ENCODE measurements around the gene MELTF.

Gene MELTF

DNA sequence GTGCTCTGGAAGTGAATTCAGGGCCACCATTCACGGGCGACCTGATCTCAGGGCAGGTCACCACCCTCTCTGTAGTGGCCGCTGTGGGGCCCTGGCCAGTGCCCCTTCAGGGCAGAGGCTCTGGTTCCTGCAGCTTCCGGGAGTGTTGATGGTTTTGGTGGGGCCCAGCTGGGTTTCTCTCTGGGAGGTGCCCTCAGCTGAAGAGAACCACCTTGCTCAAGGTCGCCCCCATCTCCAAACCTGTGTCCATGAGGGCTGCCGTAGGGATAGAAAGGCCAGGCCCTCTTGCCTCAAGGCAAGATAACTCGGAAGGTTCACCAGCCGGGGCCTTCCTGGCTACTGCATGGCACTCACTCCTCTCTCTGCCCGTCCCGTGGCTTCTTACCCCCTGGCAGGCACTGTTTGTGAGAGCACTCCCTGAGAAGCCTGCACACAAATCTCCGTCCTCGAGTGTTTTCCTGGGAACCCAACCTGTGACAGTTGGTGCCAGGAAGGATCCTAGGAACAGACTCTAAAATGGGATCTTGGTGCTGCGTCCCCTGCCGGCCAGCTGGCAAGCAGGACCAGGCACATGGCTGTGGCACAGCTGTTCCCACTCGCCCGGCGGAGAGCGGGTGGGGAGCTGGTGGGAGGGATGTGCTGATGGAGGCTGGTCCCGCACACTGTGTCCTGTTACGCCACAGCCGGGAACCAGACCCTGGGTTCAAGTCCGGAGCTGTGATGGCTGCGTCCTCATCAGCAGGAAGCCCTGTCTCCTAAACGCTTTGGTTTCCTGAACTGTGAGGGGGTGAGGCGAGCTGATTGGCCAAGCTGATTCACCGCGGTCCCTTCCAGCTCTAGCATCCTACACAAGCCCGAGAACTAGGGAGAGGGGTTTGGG, 37.8 kb downstream of the MELTF start:
- no peak for DNase-seq

DNA sequence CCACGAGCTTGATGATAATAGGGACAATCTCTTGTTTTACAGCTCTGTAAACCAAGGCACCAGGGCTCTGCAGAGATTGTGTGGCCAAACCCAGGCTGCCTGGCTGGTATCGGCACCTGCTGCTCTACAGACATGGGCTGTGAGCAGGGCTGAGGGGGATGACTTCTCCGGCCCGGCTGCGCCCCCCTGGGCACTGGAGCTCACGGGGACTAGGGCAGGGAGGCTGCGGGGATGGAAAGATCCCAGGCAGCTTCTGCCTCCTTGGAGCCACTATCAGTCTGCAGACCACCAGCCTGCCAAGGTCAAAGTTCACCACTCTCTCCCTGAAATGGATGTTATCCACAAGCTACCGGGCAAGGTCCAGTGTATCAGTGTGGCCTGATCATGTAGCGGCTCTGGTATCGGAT, 39.0 kb downstream of the MELTF start:
- no peak for DNase-seq

DNA sequence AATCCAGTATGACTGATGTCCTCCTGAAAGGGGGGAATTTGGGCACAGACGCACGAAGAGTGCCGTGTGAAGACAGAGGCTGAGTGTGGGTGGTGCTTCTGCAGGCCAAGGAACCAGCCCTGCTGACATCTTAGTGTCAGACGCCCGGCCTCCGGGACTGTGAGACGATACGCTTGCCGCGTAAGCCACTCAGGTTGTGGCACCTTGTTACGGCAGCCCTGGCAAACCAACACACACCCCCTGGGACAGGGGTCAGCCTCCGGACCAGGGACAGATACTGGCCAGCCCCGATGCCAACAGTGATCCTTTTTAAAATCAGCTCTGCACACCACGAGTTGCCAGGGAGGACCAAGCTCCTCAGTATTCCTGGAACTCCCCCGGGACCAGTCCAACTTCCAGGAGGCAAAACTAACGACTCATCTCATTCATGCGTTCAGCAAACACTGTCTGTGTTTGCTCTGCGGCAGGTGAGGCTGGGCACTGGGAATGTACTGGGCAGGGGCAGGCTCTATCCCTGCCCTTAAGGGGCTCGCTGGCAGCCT, 39.8 kb downstream of the MELTF start:
- DNase-seq: no peak

DNA sequence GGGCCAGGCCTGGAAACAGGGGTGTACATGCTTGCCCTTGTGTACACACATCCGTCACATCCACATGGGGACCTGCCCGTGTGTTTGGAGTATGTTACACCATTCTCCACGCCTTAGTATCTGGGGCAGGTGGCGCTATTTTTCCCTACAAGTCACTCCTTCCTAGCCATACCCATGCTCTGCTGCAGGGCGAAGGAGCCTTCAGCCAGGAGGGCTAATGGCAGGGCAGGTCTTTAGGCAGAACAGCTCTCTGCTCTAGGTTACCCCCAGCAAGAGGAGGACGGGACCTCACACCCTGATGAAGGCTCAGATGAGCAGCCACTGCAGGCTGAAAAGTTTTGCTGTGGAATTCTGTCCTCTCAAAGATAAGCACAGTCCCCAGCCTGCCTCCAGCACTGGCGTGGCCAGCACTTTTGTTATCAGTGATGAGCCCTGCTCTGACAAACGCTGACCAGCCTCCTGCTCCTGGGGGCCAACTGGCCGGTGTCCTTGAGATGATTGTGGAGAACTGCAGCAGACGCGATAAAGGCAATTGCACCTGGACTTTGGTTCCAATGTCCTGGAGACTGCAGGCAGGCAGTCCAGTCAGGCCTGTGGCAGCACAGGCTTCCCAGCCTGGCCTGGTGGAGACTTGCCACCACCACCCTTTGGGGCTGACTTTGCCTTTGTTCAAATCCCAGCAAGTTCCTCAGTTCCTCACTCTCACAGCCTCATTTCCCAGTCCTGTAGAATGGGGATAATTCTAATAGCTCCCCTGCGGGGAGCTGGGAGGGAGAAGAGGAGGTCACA, 41.2 kb downstream of the MELTF start:
- no peak for DNase-seq

DNA sequence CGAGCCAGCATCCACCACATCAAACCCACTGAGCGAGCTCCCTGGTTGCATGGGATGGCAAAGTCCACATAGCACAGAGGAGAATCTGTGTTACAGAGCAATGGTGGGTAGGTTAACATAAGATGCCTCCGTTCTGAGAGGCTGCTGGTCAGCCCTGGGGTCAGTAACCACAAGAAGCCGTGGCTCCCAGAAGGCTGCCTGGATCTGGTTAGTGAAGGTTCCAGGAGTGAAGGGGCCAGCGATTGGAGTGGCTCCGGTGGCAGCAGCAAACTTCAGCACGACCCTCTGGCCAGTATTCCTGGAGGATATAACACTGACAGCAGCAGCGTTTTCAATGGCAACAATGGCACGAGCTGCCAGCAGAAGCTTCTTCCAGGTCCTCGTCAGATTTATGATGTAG, 42.6 kb downstream of the MELTF start:
- no peak for DNase-seq

DNA sequence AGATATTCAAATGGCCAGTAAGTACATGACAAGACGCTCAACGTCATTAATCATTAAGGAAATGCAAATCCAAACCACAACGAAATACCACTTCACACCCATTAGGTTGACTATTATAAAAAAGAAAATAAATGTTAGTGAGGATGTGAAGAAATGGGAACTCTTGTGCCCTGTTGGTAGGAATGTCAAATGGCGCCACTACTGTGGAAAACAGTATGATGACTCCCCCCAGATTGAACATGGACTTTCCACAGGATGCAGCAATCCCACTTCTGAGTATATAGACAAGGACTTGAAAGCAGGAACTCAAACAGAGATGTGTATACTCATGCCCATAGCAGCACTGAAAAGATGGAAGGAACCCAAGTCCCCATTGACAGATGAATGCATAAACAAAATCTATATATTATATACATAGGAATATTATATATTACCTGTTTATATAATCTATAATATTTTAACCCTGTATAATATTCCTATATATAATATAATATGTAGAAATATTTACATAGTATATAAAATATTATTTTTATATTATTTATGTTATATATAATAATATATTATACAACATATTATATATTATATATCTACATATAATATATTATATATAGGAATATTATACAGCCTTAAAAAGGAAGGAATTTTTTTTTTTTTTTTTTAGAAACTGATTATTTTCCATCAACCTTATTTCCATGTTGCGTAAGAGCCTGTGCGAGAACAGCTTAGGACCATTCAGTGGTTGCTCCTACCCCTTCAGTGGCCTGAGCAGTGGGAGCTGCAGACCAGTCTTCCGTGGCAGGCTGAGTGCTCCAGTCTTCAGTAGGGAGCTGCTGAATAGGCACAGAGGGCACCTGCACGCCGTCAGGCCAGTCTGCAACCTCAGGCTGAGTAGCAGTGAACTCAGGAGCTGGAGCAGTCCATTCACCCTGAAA, 43.4 kb downstream of the MELTF start:
- DNase-seq: no peak

DNA sequence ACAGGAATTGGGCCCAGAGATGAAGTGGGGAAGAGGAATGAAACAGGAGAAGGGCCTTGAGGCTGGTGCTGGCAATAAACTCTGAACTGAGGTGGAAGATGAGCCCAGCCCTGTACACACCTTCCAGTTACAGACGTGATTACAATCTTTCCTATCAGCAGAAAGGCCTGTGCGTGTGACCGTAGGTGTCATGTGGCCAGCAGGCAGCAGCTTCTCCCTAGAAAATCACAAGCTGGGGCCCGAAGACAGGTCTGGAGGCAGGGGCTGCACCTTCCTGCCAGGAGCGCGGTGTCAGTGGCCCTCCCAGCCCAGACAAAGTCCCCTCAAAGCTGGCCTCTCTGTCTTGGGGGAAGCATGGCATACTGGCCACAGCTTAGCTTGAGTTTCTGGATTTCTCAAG, 44.3 kb downstream of the MELTF start:
- DNase-seq: no peak

DNA sequence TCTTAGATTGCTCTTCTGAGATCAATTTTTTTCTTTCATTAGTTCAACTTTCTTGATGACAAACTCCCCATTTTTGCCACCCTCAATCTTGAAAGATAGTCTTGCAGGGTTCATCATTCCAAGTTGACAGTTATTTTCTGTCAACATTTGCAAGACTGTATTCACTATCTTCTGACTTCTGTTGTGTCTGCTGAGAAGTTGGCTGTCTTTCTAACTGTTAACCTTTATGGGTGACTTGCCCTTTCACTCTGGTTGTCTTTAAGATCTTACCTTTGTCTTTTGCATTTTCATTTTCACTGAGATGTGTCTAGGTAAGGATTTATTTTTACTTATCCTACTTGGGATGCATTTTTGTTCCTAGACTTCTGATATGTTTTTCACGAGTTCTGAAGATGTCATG, 46.4 kb downstream of the MELTF start:
- no peak for DNase-seq

DNA sequence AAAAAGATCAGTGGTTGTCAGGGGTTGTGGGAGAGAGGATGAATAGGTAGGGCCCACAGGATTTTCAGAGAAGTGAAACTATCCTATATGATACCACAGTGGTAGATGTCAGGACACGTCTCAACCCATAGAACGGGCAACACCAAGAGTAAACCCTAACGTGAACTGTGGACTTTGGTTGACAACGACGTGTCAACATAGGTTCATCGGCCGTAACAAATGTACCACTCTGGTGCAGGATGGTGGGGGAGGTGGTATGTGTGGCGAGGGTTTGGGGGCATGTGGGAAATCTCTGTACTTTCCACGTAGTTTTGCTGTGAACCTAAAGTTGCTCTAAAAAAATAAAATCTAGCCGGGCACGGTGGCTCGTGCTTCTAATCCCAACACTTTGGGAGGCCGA, 48.0 kb downstream of the MELTF start:
- DNase-seq: no peak

DNA sequence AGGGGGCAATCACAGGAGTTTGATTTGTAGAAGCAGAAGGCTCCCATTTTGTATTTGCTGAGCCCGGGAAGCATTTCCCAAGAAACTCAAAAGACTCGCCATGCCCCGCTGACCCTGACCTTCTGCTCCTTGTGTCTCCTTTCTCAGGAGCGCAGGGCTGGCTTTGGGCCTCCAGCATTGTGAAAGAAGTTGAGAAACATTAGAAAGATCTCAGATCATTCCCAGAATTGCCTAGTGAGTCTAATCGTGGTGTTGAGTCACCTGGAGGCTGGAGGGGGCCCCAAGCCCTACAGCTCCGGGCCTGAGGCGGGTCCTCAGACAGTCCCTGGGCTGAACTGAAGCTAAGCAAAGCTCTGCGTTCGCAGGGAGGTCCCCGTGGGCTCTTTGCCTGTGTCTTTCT, 50.1 kb downstream of the MELTF start:
- no peak for DNase-seq

DNA sequence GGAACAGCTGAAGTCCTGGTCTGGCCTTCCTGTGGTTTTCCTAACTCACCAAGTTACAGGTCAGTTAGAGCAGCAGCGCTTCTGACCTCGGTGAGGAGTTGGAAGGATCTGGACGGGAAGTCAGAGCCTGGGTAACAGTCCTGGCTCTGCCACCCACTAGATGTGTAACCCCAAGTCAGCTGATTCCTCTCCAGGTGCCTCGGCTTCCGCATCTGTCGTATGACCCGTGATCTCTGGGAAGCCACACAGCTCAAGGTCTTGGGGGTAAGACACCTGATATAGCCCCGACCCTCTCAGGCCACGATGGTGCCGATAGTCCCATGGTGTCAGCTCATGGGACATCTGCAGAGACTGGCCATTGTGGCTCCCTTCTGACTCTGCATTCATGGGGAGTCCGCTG, 52.7 kb downstream of the MELTF start:
- no peak for DNase-seq

DNA sequence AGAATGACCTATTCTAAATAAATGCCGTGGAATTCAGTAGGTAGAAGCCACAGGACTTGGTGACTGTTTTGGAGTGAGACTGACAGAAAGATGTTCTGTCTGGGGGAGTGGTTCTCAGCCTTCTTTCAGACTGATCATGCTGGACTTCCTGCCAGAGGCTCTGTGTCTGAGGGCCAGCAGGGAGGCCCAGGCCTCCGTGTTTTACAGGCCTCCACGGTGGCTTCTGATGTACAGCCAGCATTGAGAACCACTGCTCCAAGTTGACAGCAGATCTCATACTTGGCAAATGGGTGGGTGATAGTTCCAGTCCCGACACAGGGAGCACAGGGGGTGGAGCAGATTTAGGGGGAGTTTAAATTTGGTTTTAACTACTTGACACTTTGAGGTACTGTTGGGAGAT, 54.3 kb downstream of the MELTF start:
- DNase-seq: no peak

DNA sequence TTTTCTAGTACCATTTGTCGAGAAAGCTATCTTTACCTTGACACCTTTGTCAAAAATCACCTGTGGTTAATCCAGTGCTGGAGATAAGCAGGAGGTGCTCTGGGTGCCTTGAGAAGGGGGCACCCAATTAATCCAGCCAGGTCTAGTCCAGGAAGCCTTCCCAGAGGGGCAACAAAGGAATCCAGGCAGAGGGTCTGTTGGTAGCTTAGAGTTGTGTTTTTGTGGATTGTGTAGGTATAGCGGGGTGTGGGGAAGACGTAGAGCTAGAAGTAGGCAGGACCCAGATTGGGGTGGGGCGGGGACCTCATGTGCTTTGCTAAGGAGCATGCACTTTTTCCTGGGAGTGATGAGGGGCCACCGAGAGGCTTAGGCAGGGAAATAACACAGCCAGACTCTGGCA, 55.0 kb downstream of the MELTF start:
- DNase-seq: no peak

DNA sequence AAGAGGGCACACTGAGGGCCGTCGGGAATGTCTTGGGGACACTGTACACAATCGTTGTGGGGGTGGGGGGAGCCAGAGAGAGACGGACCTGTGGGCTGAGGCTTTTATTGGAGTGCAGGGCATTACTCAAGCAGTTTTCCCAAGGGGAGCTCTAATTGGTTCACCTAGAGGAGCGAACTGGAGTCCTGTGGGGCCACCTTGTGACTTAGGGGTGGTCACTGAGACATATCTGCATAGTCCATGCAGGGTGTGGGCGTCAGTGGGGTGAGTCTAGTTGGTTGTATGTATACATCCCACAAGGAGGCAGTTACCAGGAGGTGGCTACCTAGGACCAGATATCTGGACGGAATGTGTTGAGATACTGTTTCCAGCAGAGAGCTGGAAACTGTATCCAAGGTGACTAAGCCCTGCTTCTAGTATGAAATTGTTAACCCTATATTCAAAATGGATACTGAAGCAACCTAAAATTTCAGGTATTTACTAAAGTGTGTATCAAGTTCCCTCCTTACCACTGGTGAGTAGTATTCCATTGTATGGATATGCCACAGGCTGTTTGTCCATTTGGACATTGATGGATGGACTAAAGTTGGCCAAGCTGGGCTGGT, 58.4 kb downstream of the MELTF start:
- no peak for DNase-seq

DNA sequence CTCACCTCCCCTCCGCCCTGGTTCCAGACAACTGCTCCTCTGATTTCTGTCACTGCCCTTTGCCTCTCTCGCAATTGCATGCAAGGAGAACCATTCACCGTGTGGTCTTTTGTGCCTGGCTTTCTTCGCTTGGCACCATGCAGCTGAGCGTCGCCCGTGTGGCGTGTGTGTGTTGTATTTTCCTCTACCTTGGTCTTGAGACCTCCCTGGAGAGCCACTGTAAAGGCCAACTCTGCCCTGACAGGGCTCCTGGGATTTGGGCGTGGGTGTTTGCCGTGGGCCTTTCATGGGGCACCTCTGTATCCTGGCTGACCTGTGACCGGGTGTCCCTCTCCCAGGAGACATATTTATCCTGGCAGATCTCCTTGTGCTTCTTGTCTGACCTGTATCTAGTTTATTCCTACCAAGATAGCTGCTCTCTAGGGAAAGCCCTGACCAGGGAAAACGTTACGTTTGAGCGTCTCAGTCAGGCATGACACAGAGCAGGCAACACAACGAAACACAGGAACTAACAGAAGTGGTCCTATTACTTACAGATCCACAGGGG, 59.0 kb downstream of the MELTF start:
- no peak for DNase-seq

DNA sequence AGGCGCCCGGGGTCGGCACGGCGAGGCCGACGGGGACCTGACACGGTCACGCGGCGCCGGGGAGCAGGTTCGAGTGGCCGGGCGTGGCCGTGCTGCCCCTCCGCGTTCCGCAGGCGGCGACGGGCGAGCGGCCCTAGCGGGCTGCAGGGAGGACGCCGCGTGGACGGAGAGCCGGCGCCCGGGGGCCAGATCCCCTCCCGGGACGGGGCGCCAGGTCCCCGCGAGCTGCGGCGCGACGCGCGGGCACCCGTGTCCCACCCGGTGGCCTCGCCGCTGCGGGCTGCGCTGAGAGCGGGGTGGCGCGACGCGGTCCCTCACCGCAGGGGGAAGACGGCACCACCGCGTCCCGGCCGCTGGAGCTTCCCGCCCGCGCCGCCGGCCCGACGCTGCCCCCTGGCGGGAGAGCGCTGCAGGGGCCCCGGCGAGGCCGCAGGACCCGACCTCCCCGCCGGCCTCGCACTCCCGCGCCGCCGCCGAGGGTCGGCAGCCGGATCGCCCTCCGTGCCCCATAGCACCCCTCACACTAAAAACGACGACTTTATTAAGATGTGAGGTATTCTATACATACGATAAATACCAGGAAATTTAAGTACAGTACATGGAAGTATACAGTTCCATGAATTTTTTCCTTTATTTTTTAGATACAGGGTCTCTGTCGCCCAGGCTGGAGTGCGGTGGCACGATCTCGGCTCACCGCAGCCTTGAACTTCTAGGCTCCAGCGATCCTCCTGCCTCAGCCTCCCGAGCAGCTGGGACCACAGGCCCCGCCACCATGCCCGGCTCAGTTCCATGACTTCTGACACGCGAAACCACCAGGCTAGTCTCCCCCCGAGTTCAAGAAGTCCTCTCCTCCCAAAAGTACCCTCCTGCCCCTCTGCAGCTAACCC, 59.7 kb downstream of the MELTF start:
- DNase-seq: peak; percentile 61 to 70

DNA sequence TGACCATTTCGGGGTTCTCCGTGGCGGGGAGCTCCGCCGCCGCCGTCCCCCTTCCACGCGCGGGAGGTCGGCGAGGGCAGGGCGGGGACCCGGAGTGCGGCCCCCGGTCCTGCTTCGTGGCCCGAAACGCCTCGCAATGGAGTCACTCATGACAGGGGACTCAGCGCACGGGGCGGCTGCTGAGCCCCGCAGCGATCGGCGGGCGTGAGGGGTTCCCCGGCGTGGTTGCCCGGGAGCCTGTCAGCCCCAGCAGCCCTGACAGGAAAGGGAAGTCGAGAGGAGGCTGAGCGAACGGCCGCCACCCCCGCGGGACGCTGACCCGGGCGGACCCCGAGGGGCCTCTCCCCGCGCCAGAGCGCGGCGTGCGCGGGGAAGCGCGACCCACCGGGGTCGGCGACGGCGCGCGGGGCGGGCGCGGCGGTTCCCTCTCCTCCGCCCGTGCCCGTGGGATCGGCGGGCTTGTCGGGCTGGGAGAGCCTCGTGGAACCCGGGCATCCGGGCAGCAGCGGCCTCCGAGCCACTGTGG, 60.4 kb downstream of the MELTF start:
- peak; percentile 48 to 66 for DNase-seq

DNA sequence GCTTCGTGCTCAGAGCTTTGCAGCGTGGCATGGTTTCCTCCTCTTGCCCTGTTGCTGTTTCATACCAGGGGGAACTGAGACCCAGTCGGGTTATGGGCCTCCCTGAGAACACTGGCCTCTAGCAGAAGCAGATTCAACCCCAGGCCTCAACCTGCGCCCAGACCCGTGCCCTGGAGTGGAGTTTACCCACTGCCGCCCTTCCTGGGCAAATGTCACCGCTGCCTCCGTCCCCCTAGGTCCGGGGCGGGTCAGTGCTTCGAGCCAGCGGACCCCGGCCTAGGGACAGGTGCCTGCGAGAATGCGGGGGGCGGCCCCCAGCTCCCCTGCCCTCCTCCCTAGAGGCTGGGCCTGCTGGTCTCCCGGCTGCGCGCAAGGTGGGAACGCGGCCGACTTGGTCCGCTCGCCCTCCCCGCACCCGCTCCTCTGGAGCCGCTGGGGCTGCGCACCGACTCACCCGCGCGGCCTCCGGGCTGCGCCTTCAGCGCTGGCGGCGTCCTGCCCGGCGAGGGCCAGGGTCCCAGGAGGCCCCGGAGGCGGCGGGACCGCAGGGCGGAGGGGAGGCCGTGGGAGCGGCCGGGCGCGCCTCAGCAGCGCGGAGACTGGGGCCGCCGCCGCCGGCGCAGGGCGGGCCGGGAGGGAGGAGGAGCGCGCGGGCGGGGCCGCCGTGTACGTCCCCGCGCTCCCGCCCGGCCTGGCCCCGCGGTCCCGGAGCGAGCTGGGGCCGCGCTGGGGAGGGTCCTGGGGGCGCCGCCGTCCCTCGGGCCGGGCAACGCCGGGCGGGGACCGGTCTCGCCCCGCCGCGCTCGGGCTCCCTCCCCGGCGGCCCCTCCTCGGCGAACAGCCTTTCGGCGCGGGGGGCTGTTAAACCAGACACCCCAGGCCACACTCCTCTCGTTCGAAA, 61.1 kb downstream of the MELTF start, which contains the start of gene PIGZ:
Gene PIGZ, minus strand, starts transcription at position 601 of the 901 bp plus-strand sequence. CDS start 16,802 bp downstream, outside the sequence.
- peak; percentile 31 to 65 for DNase-seq

Measured in inflammatory macrophage (primary cell).